ENCODE measurements around the gene PDE6H.

PDE6H gene

DNA sequence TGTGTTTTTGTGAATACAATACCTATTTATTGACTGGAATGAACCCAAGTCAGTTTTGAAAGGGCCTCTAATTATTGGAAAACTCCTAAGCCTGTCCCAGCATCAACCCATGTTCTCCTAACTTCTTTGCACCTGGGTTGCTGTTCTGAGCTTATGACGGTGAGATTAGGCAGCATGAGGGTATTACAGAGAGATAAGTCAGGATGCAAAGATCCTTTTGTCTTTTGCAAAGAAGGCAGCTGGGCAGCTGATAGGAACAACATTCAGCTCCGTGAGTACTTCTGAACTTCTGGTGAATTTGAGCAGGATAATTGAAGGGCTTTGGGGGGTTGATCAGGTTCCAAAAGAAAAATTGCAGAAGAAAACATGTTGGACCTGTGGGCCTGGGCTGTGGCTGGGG lies at the start of gene PDE6H:
Gene PDE6H, plus strand, starts transcription at position 227 of the 400 bp plus-strand sequence. CDS start 4,971 bp downstream, outside the sequence.
- DNase-seq = no peak

GRCh38 chr12:14923944-14924343 lies 48.9 kb upstream of the PDE6H start:
- DNase-seq = no peak

DNA sequence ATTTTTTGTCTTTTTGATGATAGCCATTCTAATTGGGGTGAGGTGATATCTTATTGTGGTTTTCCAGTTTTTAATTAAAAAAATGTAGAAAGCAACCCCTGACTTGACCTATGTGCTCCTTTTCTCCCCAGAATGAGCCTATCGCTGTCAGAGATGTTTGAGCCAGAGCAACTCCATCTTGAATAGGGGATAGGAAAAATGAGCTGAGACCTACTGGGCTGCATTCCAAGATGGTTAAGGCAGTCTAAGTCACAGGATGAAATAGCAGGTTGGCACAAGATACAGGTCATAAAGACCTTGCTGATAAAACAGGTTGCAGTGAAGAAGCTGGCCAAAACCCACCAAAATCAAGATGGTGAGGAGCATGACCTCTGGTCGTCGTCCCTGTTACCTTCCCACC lies 48.3 kb upstream of the PDE6H start:
- DNase-seq = no peak

DNA sequence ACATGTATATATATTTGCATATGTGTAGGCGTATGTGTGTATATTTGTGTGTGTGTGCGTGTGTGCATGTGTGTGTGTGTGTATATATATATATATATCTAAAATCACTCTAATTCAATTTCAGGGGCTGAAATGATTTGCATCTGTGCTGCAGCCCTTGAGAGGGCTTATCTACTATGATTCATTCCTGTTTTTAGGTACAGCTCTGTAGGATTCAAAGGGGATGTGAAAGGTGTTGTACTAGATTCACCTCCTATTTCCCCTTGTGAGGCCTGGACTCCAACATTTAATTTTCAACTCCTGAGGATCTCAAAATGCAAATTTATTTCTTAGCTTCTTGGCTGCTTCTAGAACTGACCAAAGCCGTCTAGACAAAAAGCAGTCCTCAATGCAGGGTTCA lies 45.6 kb upstream of the PDE6H start:
- no peak for DNase-seq

GRCh38 chr12:14928931-14929330 lies 43.9 kb upstream of the PDE6H start:
- no peak for DNase-seq

GRCh38 chr12:14930299-14930698 lies 42.5 kb upstream of the PDE6H start:
- DNase-seq = no peak

- no peak for DNase-seq
These were observed 41.5 kb upstream of the PDE6H start for GRCh38 chr12:14931359-14931758.

DNA sequence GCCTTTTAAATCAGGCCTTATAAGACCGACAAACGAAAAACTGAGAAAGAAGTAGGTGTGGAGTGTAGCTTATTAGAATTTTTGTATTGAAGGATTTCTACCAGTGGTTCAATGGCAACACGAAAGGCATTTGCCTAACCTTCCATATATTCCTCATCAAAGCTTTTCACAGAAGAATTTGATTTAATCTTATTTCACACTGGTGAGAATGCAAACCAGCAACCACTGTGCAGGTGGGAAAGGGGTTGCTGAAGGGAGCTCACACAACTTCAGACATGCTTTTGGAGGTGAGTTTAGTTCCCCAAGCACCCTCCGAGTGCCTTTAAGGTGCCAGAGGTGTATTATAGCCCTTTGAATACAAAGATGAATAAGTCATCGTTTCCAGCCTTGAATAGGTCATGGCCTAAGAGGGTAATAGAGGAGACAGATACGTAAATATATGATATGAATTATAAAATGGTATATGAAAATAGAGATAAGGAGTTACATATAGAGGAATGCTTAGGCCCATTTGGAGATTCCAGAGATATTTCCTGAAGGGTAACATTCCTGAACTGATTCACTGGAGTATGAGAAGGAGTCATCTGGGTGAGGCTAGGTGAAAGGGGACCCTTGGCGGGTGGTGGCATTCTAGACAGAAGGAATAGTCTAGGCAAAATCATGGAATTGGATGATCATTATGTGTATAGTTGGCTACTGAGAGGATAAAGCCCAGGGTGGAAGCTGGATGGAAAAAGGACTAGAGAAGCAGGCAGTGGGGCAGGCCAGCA lies 40.9 kb upstream of the PDE6H start:
- no peak for DNase-seq

DNA sequence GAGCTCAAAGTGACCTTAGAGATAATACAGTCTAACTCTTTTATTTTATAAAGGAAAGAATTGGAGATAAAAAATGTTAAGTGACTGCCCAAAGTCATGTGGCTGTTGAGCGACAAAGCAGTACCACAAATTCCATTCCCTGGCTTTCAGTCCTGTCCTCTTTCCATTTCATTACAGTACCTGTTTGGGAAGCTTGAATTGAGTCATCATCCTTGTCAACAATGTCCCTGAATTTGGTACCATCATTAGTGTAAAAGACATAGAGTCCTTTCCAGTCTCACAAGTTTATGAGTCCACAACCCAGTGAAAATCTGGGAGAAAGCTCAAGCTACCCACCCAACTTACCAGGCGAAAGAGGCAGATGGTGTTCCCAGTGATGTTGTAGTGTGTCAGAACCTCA lies 38.3 kb upstream of the PDE6H start:
- no peak for DNase-seq

- DNase-seq = no peak
These were observed 37.8 kb upstream of the PDE6H start for GRCh38 chr12:14935031-14935430.

GRCh38 chr12:14936224-14936861 lies 36.5 kb upstream of the PDE6H start:
- no peak for DNase-seq

- DNase-seq = no peak
These were observed 35.8 kb upstream of the PDE6H start for GRCh38 chr12:14937014-14937413.

DNA sequence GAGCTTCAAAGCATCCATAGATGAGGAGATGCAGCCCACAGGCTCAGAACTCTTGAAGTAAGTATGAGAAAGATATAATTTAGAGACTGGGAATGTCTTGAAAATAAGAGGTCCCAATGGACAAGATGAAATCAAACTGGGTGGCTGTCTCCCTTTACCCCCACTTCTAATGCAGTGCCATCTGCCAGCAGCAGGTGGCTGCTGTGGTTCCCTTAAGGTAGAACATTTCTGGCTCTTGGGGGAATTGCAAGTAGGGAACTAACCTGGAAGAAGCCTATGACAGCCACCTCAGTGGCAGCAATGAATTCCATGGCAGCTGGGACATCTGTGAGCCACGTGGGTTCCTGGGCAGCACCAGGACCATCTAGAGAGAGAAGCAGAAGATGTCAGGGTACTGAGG lies 35.2 kb upstream of the PDE6H start:
- no peak for DNase-seq

DNA sequence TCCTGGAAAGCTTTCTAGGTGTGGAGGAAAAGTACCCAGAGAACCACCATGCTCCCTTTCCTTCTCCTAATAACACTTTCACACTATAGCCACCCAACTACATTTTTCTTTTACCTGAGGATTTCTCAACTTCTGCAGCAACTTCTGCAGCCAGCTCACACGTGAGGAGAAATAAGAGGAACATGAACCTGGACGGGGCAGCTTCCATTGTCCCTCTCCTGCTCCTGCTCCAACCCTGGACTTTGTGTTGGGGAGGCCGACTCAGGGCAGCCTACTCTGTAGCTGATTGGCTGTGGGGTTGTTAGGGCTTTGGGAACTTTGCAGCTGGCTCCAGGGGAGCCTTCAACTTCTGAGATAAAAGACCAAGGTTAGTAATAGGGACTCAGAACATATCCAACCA lies 34.5 kb upstream of the PDE6H start, which contains the start of gene ERP27:
Gene ERP27, minus strand, starts transcription at position 237 of the 400 bp plus-strand sequence. Its CDS starts 29 bp downstream, at position 208.
- no peak for DNase-seq

GRCh38 chr12:14941369-14941768 lies 31.5 kb upstream of the PDE6H start:
- no peak for DNase-seq

DNA sequence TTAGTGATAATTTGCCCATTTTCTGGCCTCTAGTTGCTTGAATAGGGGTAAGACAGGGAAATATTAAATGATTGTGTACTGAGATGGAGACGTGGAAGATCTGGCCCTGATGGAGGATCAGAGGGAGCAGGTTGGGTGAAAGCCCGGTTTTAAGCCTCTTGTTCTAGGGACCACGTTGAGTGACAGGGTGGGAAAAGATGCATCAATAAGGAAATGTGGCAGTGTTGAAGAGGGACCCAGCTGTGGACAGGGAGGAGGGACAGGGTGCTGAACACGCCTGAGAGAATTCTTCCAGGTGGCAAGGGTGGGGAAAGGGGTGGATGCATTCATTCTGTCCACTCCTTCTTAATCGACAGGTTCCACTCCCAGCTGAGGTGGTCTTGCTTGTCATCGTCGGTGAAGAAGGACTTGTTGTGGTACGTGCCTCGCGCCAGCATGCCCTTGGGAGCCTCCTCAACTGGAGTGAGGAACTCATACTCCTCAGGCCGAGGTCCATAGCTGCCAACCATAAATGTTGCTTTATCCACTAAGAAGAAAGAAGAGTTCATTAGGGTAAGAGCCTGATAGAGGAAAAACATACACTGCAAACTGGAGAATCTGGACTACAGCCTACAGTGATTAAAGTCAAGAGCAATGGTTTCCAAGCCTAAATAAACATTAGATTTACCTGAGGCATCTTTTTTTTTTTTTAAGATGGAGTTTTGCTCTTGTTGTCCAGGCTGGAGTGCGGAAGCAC lies 30.5 kb upstream of the PDE6H start:
- DNase-seq = no peak

- DNase-seq = no peak
These were observed 26.7 kb upstream of the PDE6H start for GRCh38 chr12:14946162-14946561.

- no peak for DNase-seq
These were observed 26.0 kb upstream of the PDE6H start for GRCh38 chr12:14946861-14947260.

DNA sequence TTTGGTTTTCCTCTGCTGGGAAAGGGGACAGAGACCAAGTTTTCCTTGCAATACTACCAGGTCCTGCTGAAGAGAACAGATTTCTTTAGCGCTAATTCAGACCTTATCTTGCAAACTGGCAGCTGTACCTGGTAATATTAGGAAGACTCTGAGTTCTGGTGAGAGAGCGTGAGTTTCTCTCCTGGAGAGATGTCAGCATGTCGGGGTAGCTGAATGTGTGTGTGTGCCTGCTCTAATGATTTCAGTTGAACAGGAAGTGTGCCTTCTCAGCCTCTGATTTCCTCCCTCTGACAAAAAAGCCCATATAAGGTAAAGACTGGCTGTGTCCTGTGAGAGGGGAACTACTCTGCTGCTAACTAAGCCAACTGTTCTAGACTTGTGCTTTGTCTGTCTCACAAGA lies 24.2 kb upstream of the PDE6H start:
- no peak for DNase-seq

- DNase-seq = no peak
These were observed 23.2 kb upstream of the PDE6H start for GRCh38 chr12:14949631-14950030.

GRCh38 chr12:14950421-14950820 lies 22.4 kb upstream of the PDE6H start:
- DNase-seq = no peak

- DNase-seq = no peak
These were observed 21.7 kb upstream of the PDE6H start for GRCh38 chr12:14950982-14951746.

- DNase-seq = no peak
These were observed 21.0 kb upstream of the PDE6H start for GRCh38 chr12:14951851-14952250.
